HepG2 (cell line): ENCODE measurements around the gene CCDC117. TPM values are rescaled to one million over a fixed set of nuclear protein-coding genes. Genes with fewer than 3 reads are reported as not detected.

Experiments used
- HIVEP1 ChIP-seq: sonication (generic); formaldehyde crosslinking; IDR thresholded peaks from 2 replicates; pipeline ENCODE4 v1.4.0; 2020; ENCODE audit warnings: mild to moderate bottlenecking, missing genetic modification reagents
- IRX3 ChIP-seq: sonication (generic); formaldehyde crosslinking; IDR thresholded peaks from 2 replicates; pipeline ENCODE4 v1.8.1; 2023; ENCODE audit warnings: mild to moderate bottlenecking, low read depth, missing genetic modification reagents, borderline replicate concordance
- MAX ChIP-seq: IDR thresholded peaks from 2 replicates; pipeline ENCODE4 v1.6.1; 2012; ENCODE audit warnings: inconsistent platforms
- RELA ChIP-seq: sonication (generic); formaldehyde crosslinking; IDR thresholded peaks from 2 replicates; pipeline ENCODE4 v1.4.0; 2020; ENCODE audit warnings: missing genetic modification reagents
- RNF219 ChIP-seq: sonication (generic); formaldehyde crosslinking; IDR thresholded peaks from 2 replicates; pipeline ENCODE4 v1.5.0; 2020; ENCODE audit warnings: mild to moderate bottlenecking, missing genetic modification reagents
- SAP130 ChIP-seq: IDR thresholded peaks from 2 replicates; pipeline ENCODE4 v1.6.1; 2016; ENCODE audit warnings: low read depth
- THYN1 ChIP-seq: sonication (generic); formaldehyde crosslinking; IDR thresholded peaks from 2 replicates; pipeline ENCODE4 v1.8.1; 2023; ENCODE audit warnings: low read depth, mild to moderate bottlenecking, moderate library complexity, missing genetic modification reagents, borderline replicate concordance
- TRAFD1 ChIP-seq: sonication (generic); formaldehyde crosslinking; IDR thresholded peaks from 2 replicates; pipeline ENCODE4 v1.5.1; 2020; ENCODE audit warnings: missing genetic modification reagents, mild to moderate bottlenecking, borderline replicate concordance
- ZIK1 ChIP-seq: sonication (generic); formaldehyde crosslinking; IDR thresholded peaks from 2 replicates; pipeline ENCODE4 v1.5.0; 2020; ENCODE audit warnings: mild to moderate bottlenecking, low read depth, missing genetic modification reagents, borderline replicate concordance
- ZNF143 ChIP-seq: sonication (generic); formaldehyde crosslinking; IDR thresholded peaks from 2 replicates; pipeline ENCODE4 v1.4.0; 2020; ENCODE audit warnings: missing genetic modification reagents
- ZNF230 ChIP-seq: sonication (generic); formaldehyde crosslinking; IDR thresholded peaks from 2 replicates; pipeline ENCODE4 v1.4.0; 2020; ENCODE audit warnings: mild to moderate bottlenecking, missing genetic modification reagents
- ZNF263 ChIP-seq: sonication (generic); formaldehyde crosslinking; IDR thresholded peaks from 2 replicates; pipeline ENCODE4 v1.4.0; 2020; ENCODE audit warnings: missing genetic modification reagents
- ZNF317 ChIP-seq: sonication (generic); formaldehyde crosslinking; IDR thresholded peaks from 2 replicates; pipeline ENCODE4 v1.5.0; 2020; ENCODE audit warnings: mild to moderate bottlenecking, missing genetic modification reagents
- ZNF329 ChIP-seq: sonication (generic); formaldehyde crosslinking; IDR thresholded peaks from 2 replicates; pipeline ENCODE4 v1.9.0; 2021; ENCODE audit warnings: low read depth, mild to moderate bottlenecking, missing genetic modification reagents
- ZNF337 ChIP-seq: sonication (generic); formaldehyde crosslinking; IDR thresholded peaks from 2 replicates; pipeline ENCODE4 v1.5.1; 2020; ENCODE audit warnings: missing genetic modification reagents, low read depth, mild to moderate bottlenecking, borderline replicate concordance
- ZNF33A ChIP-seq: sonication (generic); formaldehyde crosslinking; IDR thresholded peaks from 2 replicates; pipeline ENCODE4 v1.5.1; 2020; ENCODE audit warnings: missing genetic modification reagents, mild to moderate bottlenecking, moderate library complexity, borderline replicate concordance
- ZNF441 ChIP-seq: sonication (generic); formaldehyde crosslinking; IDR thresholded peaks from 2 replicates; pipeline ENCODE4 v1.7.0; 2021; ENCODE audit warnings: missing genetic modification reagents, borderline replicate concordance
- ZNF574 ChIP-seq: sonication (generic); formaldehyde crosslinking; IDR thresholded peaks from 2 replicates; pipeline ENCODE4 v1.4.0; 2020; ENCODE audit warnings: missing genetic modification reagents
- ZNF749 ChIP-seq: sonication (generic); formaldehyde crosslinking; IDR thresholded peaks from 2 replicates; pipeline ENCODE4 v1.8.0; 2022; ENCODE audit warnings: mild to moderate bottlenecking, missing genetic modification reagents, moderate library complexity, borderline replicate concordance
- polyA plus RNA-seq, 8 experiments: library from polyadenylated mRNA; depleted of rRNA in 3 of 8; stranded (reverse) in 7 of 8; unstranded in 1 of 8; fragments of >200 nt; fragmentation: Illumina TruSeq in 4 of 8; extraction: Trizol in 4 of 8; gene quantifications; 2 replicates each; pipeline versions ENCODE4 v1.2.1 to v1.2.3, GENCODE V29; 2011 to 2016; ENCODE audit warnings: low read depth in 4 of 8, missing spikeins in 1 of 8, mixed read lengths in 1 of 8; ENCODE audit not compliant: insufficient read depth in 1 of 8
- total RNA-seq, 5 experiments: library from RNA; depleted of rRNA; stranded (reverse); fragments of >200 nt; fragmentation: Illumina TruSeq; extraction: Trizol; gene quantifications; 2 replicates each; pipeline ENCODE4 v1.2.3, GENCODE V29; 2016; ENCODE audit warnings: low read depth in 1 of 5
- TF ChIP-seq, protein P1 (sequence below): sonication (generic); formaldehyde crosslinking; IDR thresholded peaks from 2 replicates; pipeline ENCODE4 v1.5.0; 2020; ENCODE audit warnings: mild to moderate bottlenecking, missing genetic modification reagents

The CCDC117 gene
- total and polyA plus RNA-seq, 2 of the 13 experiments (the other 11 are each of a cell fraction or from before 2014, with no cell fraction given) = 12.6 to 34.2 TPM

DNA sequence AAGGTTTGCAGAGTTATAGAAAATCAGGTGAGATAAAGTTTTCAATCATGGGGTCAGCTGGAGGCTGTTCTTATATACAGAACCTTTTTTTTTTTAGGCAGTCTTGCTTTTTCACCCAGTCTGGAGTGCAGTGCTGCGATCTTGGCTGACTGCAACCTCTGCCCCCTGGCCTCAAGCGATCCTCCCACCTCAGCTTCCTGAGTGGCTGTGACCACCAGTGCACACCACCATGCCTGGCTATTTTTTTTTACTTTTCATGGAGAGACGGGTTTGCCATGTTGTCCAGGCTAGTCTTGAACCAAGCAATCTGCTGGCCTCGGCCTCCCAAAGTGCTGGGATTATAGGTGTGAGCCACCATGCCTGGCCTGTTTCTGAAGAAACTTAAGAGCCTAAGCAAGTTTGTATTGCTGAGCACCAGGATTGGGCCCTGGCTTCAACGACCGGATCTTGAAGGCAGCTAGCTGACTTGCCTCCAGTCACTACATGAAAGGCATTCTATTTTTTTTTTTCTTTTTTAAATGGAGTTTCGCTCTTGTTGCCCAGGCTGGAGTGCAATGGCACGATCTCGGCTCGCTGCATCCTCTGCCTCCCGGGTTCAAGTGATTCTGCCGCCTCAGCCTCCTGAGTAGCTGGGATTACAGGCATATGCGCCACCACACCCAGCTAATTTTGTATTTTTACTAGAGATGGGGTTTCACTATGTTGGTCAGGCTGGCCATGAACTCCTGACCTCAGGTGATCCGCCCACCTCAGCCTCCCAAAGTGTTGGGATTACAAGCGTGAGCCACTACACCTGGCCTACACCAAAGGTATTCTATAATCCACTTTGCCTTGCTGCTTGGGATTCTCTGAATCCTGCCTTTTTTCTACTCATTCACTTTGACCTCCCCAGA lies 20.2 kb downstream of the CCDC117 start (continued):
- TF ChIP-seq ZNF574 (CRISPR knock-in tag) = no peak
- no peak for TF ChIP-seq ZNF263 (CRISPR knock-in tag)
- TF ChIP-seq MAX = no peak
- no peak for TF ChIP-seq ZNF33A (CRISPR knock-in tag)
- no peak for TF ChIP-seq ZNF337 (CRISPR knock-in tag)
- no peak for TF ChIP-seq SAP130 (CRISPR knock-in tag)
- no peak for TF ChIP-seq ZNF317 (CRISPR knock-in tag)
- TF ChIP-seq ZIK1 (CRISPR knock-in tag) = no peak
- TF ChIP-seq HIVEP1 = 0 out of 2 replicates have a peak, but pooled peaks have one; percentile 40
- no peak for TF ChIP-seq ZNF230 (CRISPR knock-in tag)
- no peak for TF ChIP-seq ZNF749
- no peak for TF ChIP-seq ZNF143 (CRISPR knock-in tag)
- 0 out of 2 replicates have a peak, but pooled peaks have one; percentile 35 for TF ChIP-seq RNF219 (CRISPR knock-in tag)
- TF ChIP-seq ZNF441 (CRISPR knock-in tag) = no peak
- TF ChIP-seq ZNF329 = peak; percentile 21; the same call in 1 of the 2 replicates
- 0 out of 2 replicates have a peak, but pooled peaks have one; percentile 3 for TF ChIP-seq THYN1 (CRISPR knock-in tag)
- TF ChIP-seq TRAFD1 (CRISPR knock-in tag) = no peak
- no peak for TF ChIP-seq IRX3 (CRISPR knock-in tag)
- TF ChIP-seq, protein P1, sequence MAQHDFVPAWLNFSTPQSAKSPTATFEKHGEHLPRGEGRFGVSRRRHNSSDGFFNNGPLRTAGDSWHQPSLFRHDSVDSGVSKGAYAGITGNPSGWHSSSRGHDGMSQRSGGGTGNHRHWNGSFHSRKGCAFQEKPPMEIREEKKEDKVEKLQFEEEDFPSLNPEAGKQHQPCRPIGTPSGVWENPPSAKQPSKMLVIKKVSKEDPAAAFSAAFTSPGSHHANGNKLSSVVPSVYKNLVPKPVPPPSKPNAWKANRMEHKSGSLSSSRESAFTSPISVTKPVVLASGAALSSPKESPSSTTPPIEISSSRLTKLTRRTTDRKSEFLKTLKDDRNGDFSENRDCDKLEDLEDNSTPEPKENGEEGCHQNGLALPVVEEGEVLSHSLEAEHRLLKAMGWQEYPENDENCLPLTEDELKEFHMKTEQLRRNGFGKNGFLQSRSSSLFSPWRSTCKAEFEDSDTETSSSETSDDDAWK = no peak
- no peak for TF ChIP-seq RELA (CRISPR knock-in tag)
